Bone marrow (tissue), 2 donors: ENCODE results near the gene CHN2.
A peak's percentile ranks its signal among the peaks of the same experiment; 100 is the strongest.

Source experiments
- DNase-seq, 2 donors: peaks; one replicate each; lab custom pipeline; 2025; lab: John Stamatoyannopoulos, UW

The CHN2 gene

DNA sequence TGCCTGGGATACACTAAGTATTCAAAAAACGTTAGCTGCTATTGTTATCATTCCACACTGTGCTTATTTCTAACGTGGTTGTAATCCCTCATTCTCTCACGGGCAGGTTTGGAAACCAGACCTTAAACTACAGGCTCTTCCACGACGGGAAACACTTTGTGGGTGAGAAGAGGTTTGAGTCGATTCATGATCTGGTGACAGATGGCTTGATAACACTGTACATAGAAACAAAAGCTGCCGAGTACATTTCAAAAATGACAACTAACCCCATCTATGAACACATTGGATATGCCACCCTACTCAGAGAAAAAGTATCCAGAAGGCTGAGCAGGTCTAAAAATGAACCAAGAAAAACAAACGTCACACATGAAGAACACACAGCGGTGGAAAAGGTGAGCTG, 205.9 kb downstream of the CHN2 start:
- no peak for DNase-seq

GRCh38 chr7:29401769-29402168, 207.2 kb downstream of the CHN2 start:
- DNase-seq = no peak

GRCh38 chr7:29405891-29406290, 211.3 kb downstream of the CHN2 start:
- no peak for DNase-seq

GRCh38 chr7:29406366-29406765, 211.8 kb downstream of the CHN2 start:
- no peak for DNase-seq

GRCh38 chr7:29408841-29409243, 214.3 kb downstream of the CHN2 start:
- DNase-seq = peak in 1 of 2 donors; percentile 18

GRCh38 chr7:29410996-29411395, 216.4 kb downstream of the CHN2 start:
- no peak for DNase-seq

- no peak for DNase-seq
Measured at GRCh38 chr7:29412912-29413311, 218.3 kb downstream of the CHN2 start.

DNA sequence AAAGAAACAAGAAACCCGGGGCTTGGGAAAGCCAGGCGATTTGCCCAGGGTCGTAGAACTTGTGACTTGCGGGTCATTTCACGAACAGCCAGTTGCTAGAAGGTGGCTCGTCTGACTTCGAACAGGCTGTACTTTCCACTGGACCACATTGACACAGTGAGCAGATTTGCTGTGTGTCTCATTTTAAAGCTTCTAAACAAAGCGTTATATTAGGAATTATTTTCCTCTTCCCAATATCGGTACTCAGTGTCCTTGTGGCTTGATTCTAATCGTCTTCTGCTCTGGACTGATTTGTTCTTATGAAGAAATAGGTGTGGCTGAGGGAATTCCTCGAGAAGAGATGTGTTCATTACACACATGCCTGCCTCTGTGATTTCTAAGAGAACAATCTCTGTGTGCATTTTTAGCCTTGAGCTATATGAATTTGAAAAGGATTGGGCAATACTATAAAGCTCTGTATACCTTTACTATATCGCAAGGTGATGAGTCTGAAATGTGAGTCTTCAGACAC, 219.1 kb downstream of the CHN2 start:
- DNase-seq = no peak

GRCh38 chr7:29414216-29414615, 219.6 kb downstream of the CHN2 start:
- no peak for DNase-seq

GRCh38 chr7:29415215-29415614, 220.6 kb downstream of the CHN2 start:
- DNase-seq = no peak

DNA sequence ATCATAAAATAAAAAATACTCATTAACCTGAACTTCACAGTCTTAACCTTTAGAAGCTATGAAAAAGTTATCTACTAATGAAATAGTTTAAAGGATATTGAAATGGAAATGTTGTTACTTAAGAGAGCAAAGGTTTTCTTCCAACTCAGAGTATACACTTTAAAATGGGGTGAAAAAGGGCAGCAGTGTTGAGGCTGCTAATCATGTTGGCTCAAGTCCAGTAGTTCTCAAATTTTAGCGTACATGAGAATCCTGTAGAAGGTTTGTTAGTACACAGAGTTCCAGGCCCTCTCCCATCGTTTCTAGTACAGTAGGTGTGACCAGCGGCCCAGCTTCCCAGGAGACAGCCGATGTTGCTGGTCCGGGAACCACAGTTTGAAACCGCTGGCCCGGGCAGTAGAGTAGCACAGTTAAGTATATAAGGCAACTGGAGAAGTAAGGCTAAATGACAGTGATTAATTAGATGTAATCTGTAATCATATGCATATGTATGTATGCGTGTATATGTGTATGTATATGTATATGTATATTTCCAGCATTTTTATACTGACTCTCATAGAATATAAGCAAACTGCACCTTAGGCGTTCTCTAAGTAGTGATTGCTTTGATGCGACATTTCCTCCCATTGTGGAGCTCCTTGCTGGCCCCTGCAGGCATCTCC, 221.8 kb downstream of the CHN2 start:
- no peak for DNase-seq

DNA sequence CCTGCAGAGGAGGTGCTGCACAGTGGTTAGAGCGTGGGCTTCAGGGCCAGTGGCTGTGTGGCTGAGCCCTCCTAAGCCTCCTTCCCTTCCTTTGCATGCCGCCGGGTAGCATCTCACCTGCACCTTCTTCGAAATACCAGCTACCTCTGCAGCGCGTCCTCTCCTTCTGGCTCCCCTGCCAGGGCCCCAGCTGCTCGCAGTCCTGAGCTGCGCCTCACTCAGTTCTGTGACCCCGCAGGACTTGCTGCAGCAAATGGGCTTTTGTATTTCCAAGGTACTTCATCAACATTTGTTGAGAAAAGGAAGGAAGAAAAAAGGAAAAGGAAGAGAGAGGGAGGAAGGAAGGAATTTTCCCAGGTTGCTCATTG, 222.3 kb downstream of the CHN2 start:
- DNase-seq = no peak

DNA sequence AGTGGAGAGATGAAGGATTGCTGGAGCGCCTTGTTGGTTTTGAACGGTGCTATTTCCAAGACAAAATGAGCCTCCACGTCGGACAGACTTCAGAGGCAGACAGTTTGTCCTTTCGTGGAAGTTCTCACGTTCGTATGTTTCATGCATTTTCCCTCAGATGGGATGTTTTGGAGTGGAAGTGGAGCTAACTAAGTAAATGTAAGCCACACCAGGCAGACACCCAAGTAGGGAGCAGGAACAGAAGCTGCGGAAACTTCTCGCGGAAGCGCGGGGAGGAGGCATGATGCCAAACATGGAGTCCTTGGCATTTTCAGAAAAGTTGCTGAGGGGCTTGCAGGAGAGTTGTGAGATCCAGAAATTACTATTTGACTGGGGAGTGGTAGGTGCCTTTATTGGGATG, 223.5 kb downstream of the CHN2 start:
- DNase-seq = no peak

DNA sequence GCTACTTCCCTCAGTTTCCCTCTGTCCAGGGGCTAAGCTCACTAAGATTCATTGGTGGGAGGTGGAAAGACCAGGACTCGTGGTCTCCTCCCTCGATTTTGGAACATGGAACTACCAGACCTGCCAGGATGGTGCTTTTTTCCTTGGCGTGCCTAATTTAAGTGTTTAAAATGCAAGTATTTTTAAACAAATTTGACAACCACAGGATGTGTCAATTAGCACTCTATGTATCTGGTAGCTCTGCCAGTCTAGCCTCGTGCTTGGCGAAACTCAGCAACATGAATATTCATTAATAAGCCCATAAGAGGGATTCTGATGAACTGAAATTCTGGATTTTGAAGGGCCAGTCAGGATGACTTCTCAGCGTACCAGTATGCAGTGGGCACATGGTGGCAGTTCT, 224.1 kb downstream of the CHN2 start:
- no peak for DNase-seq

DNA sequence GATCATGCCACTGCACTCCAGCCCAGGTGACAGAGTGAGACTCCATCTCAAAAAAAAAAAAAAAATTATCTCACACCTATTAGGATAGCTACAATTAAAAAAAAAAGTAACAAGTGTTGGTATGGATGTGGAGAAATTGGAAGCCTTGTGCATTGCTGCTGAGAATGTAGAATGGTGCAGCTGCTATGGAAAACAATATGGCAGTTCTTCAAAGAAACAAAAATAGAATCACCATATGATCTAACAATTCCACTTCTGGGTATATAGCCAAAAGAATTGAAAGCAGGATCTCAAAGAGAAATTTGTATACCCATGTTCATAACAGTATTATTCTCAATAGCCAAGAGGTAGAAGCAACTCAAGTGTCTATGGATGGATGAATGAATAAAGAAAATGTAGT, 225.4 kb downstream of the CHN2 start:
- no peak for DNase-seq

- no peak for DNase-seq
Measured at GRCh38 chr7:29421010-29421956, 226.7 kb downstream of the CHN2 start.

- no peak for DNase-seq
Measured at GRCh38 chr7:29422829-29423228, 228.3 kb downstream of the CHN2 start.

- DNase-seq = no peak
Measured at GRCh38 chr7:29424295-29424983, 229.9 kb downstream of the CHN2 start.

GRCh38 chr7:29424984-29425309, 230.4 kb downstream of the CHN2 start:
- no peak for DNase-seq

DNA sequence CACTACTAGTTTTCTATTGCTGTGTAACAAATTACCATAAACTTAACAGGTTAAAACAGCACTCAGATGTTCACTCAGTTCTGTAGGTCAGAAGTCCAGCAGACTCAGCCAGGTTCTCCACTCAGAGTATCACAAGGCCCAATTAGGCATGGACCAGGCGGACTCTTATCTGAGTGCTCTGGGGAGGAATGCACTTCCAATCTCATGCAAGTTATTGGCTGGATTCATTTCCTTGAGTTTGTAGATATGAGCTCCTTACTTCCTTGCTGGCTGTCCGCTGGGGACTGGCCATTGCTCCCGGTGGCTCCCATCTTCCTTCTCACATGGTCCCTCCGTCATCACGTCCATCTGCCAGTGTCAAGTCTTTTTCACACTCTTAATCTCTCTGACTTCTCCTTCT, 232.0 kb downstream of the CHN2 start:
- no peak for DNase-seq

DNA sequence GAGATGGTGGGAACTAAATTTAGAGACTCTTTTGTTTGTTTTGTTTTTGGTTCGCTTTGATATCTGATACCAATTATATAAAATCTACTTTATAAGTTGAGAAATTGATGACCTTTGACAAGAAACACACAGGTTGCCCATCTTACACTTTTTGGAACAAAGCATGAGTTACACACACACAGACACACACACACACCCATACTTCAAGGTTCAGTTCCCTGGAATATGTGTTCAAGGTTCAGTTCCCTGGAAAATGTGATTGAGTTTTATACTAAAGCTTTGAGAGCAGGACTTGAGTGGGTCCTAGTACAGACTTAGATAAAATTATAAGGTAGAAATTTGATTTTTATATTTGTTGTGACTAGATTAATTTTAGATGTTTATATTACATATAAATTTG, 234.8 kb downstream of the CHN2 start:
- no peak for DNase-seq

DNA sequence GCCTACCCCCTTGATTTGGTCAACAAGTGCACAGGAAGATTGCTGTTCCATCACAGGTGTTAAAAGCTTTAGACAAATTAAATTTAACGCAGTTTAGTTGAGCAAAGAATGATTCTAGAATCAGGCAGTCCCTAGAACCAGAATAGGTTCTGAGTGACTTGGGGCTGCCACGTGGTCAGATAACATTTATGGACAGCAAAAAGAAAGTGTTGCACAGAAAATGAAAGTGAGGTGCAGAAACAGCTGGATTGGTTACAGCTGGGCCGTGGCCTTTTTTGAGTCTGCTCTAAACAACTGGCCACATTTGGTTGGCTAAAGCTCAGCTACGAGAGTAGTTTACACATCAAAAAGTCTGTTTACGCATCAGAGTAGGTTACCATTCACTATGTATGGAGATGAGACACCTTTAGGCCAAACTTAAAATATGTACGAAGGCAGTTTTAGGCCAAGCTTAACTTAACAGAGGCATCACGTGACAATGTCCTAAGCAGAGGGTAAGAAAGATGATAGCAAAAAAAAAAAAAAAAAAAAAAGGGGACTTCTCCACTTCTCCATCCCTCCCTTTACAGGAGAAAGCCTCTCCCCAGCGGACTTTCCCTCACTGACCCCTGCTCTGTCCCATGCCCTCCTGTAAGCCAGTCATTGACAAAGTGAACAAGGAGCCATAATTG, 235.8 kb downstream of the CHN2 start:
- DNase-seq = no peak
